Spleen (tissue), 7 donors: ENCODE data around the gene SYNDIG1.

ENCODE experiments used
- CTCF ChIP-seq, 11 experiments: fragments of 200-600 bp in 7 of 11; fragments of 450-650 bp in 4 of 11; sonication (generic) in 4 of 11; IDR thresholded peaks in 8 of 11; conservative IDR thresholded peaks in 3 of 11; 1 replicate in 7 of 11; 2 replicates in 4 of 11; pipeline versions ENCODE4 v1.4.0 to v1.8.0; 2016 to 2021; ENCODE audit warnings: antibody characterized with exemption in 11 of 11, inconsistent platforms in 4 of 11, mild to moderate bottlenecking in 1 of 11
- POLR2A ChIP-seq, 3 donors: fragments of 450-650 bp; IDR thresholded peaks; one replicate each; pipeline ENCODE4 v1.5.1; 2017; ENCODE audit warnings: antibody characterized with exemption in 3 of 3, mild to moderate bottlenecking in 1 of 3
- POLR2AphosphoS5 ChIP-seq, 3 donors: sonication (generic); formaldehyde crosslinking; IDR thresholded peaks; one replicate each; pipeline ENCODE4 v1.5.1; 2017; ENCODE audit warnings: antibody characterized with exemption in 3 of 3
- donor health status: DM: no; HTN: no; CAD: no; lungs with moderate emphysema.
- donor health status: DM: no; HTN: no; CAD: no.
- donor health status: DM: no; HTN: no; CAD: no.

- TF ChIP-seq CTCF (IDR thresholded peaks at IDR 0.05 in 8 of 11, conservative IDR thresholded peaks at IDR 0.05 in 3 of 11) = no peak
- TF ChIP-seq POLR2A (IDR thresholded peaks at IDR 0.05) = no peak
- no peak for TF ChIP-seq POLR2AphosphoS5 (IDR thresholded peaks at IDR 0.05)
Measured at GRCh38 chr20:24590178-24590982, 121.0 kb downstream of the SYNDIG1 start.
